OCI-M1 (cell line): ENCODE measurements around the gene MICALL2.

ENCODE experiments used
- DNase-seq: peaks from one replicate; lab custom pipeline; 2025; lab: John Stamatoyannopoulos, UW

Gene MICALL2

GRCh38 chr7:1458683-1459511 lies at the start of gene MICALL2:
TSS of gene MICALL2 (minus strand) at chr7:1459470. CDS start at chr7:1459326, 144 bp downstream.
- peak; percentile 60 for DNase-seq

DNA sequence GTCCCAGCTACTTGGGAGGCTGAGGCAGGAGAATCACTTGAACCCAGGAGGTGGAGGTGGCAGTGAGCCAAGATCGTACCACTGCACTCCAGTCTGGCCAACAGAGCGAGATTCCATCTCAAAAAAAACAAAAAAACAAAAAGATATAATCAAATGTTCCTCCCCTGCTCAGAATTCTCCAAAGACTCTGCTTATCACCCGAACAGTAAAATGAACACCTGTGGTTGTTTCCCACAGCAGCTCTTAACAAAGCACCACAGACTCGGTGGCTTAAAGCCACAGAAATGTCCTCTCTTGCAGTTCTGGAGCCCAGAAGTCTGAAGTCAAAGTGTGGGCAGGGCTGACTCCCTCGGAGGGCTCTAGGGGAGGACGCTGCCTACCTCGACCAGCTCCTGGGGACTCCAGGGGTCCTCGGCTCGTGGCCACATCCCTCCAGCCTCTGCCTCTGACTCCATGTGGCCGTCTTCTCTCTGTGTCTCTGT lies 49.0 kb upstream of the MICALL2 start:
- DNase-seq: peak; percentile 31

- peak; percentile 5 for DNase-seq
Measured at GRCh38 chr7:1505731-1506550, 46.7 kb upstream of the MICALL2 start.

DNA sequence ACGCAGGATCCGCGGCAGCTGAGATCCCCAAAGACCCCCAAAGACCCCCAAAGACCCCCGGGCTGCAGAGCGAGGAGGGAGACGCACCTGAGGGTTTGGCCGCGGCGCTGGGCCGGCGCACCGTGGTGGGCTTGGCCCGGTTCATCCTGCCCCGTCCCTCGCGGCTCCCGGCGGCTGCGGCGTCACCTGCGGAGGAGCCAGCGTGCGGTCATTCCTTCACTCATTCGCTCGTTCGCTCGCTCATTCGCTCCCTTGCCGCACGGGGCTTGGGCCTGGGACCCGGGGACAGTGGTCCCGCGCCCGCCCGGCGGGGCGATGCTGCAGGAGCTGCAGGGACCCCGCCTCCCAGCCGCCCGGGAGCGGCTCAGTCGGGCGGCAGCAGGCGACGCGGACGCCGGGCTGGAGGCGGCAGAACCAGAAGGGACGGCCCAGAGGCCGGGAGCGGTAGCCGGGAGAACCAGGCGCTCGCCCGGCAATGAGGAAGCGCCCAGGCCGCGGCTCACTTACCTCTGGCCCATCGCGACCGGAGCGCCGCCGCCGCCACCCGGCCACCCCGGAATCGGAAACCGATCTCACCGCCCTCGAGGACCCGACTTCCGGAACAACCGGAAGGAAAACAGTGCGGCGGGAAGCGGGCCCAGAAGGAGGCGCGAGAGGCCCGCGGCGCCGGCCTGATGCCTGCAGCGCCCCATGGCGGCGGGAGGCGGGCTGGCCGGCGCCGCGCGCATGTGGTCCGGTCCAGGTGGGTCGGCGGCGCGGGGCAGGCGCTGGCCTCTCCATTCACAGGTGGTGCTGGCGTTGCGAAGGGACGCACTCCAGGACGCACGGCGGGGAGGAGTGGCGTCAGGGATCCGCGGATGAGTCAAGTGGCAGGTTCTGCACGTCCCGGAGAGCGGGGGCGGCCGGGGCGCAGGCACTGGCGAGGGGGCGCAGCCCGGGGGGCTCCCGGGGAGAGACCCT lies 44.8 kb upstream of the MICALL2 start, which contains the start of gene INTS1:
Gene INTS1 (minus strand): TSS at position 574 of the 960 bp plus-strand sequence. CDS start 429 bp downstream, at position 145.
- peak; percentile 90 for DNase-seq

DNA sequence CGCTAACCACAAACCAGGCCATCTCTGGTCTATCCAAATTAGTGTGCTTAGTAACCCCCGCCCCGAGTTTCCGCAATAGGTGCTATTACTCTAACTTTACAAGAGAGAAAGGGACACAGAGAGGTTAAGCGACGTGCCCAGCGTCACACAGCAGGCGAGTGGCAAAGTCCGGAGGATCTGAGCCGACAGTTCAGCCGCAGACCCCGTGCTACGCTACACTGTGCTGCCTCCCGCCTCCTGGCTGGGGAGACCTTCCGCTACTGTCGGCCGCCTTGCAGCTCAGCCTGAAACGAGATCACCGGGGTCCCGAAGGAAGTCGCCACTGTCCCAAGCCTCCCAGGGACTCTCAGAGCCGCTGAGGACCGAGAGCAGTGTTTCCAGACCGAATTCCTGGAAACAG lies 44.1 kb upstream of the MICALL2 start:
- no peak for DNase-seq

DNA sequence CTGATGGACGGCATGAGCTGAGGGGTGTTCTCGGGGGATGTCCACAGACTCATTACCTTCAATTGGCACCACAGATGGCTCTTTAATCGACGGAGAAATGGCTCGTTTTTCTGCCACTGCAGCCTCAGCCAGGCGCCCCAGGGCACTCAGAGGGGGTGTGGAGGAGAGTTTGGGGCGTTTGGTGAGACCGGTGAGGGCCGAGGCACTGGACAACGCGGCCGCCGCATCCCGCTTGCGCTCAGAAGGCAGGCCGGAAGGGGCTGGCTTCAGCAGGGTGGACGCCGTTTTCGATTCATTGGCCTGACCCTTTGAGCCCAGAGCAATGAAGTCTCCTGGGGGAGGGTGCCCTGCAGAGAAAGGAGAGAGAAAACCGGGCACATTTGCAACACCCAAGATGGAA lies 43.6 kb upstream of the MICALL2 start:
- no peak for DNase-seq

DNA sequence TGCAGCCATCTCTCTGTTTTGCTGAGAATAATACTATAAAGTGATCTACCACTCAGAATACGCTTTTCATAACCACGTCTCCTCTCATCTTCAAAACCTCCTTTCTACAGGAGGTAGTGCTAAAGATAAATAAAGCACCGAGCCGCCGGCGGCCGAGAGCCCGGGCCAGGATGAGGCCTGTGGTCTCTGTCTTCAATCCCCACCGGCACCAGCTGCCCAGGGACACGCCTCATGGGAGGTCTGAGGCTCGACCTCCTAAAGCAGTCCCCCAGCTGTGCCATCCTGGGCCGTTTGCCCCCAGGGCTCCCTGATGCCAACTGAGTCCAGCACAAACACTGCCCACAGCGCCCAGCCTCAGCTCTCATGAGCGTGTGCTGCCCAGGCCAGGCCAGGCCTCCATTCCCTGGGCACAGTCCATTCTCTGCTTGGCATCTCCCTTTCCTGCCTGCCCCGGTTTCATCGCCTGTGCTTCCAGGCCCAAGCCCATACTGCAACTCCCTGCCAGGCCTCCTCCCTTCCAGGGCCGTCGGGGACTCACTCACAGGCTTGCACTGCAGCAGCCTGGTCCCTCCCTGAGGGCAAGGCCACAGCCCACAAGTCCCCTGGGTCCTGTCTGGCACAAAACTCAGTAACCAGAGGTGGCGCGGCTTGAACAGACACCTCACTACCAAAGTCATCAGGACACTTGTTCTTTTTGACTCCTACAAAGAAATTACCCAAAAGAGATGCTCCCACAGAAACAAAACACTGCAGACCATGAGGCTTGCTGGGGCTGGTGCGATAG lies 42.4 kb upstream of the MICALL2 start:
- DNase-seq: no peak

DNA sequence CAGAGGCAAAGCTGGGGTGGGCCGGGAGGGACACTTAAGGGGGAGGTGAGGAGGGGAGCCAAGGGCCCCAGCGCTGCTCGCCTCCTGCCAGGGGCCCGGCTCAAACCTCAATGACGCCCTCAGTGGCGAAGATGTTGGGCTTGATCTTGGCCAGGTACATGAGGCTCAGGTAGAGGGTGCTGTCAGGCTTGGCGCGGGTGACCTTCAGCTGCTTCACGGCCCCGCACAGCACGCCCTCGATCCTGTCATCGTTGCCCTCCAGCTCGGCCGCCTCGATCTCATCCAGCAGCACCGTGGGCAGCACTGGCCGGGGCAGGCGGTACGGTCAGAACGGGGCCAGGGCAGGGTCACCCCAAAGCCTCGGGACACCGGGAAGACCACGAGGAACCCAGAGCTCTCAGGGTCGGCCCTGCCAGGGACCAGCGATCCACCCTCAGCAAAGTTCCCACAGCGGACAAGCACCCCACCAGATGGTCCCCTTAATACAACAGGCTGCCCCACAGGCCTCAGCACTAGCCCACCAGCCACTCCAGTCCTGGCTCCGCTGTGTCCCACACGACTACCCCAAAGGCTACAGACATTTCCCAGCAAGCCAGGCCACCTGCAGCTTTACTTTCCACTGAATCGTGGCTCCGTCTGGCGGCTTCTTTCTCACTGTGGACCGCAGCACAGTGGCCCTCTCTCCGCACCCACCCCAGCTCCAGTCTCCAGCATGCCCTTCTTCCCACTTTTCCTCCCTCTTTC lies 41.0 kb upstream of the MICALL2 start:
- no peak for DNase-seq

DNA sequence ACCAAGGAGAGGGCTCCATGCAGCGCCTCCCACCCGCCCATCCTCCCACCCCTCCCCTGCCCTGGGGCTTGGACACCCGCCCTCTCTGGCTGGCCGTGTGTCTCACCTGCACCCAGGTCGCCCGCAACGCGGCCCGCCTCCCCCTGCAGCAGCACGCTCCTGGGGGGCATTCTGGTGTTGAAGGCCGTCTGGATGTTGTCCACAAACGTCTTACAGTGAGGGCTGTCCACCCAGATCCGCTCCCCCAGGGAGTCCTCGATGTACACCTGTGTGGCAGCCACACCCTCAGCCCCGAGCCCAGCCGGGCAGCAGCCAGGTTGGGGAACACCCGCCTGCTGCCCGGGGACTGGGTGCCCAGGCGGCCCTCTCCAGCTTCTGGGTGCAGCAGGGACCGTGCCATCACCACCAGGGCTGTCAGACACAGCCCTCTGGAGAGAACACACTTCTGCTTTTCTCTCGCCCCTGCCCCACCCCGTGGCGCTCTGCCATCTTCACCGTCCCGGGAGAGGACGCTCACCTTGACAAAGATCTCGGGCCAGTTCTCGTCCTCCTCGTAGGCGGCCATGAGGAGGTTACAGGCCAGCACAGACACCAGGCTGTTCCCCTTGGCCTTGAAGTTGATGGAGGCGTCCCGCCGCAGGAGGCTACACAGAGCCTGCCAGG lies 40.2 kb upstream of the MICALL2 start:
- DNase-seq: no peak

- DNase-seq: no peak
Measured at GRCh38 chr7:1498370-1499305, 39.4 kb upstream of the MICALL2 start.

DNA sequence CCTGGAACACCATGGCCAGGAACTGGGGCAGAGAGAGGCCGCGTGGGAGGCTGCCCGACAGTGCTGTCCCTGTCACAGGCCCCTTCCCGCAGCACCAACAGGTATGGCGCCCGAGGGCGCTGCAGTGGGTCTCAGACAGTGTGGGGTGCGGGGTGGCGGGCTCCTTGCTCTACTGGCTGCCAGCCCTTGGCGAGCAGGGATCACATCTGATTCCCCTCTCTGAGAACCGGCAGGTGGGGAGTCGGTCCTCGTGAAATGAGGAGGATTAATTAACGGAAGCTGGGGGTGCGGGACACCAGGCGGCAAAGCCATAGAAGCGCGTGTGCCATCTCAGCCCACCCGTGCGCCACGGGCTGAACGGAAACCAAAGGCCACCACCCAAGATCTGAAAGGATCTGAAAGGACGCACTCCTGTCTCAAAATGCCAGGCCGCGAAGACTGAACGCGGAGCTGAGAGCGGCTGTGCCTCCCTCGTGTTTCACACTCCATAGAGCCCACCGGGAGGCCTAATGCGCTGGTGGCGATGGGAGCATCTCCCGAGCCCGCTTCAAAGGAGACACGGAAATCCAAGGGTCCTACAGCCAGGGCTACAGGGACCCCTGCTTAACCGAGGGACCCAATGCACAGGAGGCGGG lies 38.1 kb upstream of the MICALL2 start:
- no peak for DNase-seq

DNA sequence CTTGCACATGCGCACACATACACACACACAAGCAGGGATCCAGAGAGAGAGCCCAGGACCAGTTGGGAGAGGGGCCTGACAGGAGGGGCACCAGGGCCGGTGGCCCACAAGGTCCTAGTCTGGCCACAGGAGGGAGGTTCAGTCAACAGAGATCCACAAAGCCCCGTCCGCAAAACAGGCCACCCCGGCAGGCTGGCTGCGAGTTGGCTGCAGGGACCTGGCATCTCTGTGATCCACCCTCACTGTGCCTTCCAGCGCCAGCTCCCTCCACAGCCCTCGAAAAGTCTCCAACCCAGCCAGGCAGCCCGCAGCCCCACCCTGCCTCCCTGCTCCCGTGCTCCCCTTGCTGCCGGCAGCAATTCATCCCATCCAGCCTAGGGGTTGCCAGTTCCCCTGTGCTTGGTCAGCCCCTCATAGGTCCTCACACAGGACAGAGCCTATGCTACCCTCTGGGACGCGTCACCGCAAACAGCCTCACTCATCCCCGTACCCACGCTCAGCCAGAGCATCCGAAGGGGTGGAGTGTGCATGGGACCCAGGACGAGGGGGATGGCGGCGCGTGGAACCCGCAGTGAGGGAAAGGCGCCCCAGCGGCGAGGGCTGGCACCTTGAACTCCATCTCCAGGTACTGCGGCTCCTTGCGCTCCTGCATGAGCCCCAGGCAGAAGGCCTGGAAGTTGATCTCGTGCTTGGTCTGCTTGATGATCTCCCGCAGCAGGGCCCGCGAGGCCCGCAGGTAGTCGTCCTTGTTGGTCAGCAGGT lies 37.4 kb upstream of the MICALL2 start:
- DNase-seq: no peak

DNA sequence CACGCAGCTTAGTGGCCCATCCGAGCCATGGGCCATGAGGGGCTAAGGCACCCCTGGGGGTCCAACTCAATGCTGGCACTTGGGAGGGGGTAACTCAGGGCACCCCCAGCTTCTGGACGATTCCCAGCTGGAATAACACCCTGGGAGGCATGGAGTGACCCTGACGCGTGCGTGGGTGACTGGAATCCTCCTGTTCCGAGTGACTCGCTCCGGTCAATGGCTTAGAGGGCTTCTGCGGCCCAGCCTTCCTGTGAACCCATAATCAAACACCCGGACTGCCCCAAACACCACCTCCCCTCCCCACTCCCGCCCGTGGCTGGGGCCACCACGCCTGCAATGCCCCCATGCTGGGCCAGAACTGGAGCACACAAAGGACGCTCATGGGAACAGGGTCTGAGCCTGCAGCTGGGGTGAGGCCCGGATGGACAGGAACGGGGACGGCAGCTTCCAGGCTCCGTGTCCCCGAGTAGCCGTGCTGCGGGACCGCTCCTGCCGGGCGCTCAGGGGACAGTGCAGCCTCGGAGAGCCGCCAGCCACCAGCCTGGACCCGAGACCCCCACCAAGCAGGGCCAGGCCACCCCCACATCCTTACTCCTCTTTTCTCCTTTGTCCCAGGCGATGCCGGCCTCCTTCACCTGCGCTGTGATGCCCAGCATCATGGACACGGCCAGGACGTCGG lies 36.4 kb upstream of the MICALL2 start:
- DNase-seq: no peak

DNA sequence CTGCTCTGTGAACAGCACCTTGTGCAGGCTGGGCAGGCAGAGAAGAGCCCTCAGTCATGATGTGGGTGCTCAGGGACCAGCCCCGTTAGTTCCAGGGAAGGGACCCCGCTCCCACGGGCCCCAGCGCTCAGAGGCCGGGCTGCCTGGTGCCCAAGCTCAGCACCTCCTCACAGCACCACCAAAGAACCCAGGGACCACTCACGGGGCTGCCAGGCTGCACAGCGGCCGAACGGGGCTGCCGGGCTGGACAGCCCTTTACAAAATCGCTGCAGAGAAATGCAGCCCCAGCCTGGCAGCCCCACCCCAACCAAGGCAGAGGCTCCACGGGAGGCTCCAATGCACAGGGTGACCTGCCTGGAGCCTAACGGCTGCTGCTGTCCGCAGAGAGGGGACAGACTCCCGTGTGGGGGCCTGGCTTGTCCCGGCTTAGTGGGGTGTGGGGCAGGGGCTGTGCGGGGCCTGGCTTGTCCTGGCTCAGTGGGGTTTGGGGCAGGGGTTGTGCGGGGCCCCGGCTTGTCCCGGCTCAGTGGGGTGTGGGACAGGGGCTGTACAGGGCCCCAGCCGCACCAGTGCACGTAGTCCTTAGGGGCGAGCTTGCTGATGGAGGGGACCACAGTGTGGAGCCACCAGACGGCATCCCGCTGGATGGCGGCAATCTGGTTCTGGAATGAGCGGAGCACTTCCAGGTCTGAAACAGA lies 35.7 kb upstream of the MICALL2 start:
- DNase-seq: no peak

DNA sequence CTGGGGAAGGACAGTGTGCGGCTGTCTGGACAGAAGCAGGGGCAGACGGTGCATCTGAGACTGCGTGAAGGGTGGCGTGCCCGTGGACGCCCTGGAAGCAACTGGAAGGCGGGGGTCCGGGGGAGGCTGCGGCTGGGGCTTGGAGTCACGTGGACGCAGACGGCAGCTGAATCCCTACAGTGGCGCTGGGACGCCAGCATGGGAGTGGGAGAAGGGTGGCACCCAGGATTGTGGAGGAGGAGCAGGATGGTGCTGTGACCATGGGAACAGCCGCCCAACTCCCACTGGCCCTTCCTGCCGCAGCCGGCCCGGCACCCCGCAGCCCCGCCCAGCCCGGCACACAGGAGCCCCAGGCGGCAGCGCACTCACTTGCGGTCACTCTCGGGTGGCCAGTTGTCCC lies 35.2 kb upstream of the MICALL2 start:
- DNase-seq: no peak

DNA sequence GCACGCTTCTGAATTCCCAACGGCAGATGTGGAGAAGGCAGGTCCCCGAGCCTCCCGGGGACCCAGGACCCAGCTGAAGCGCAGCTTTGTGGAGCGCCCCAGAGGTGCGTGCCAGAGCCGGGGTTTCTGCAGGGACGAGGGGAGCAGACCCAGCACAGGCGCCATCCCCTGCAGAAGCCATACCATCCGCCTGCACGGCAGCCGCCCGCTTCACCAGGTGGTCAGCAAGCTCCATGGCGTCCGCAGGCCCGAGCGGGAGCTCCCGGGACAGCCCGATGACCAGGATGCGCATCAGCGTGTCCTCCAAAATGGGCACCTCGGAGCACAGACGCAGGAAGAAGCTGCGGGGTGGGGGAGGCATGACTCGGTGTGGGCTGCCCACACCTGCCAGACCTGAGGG lies 34.3 kb upstream of the MICALL2 start:
- no peak for DNase-seq
